Caco-2 (cell line): ENCODE results near the gene FLAD1. TPM values are rescaled to one million over a fixed set of nuclear protein-coding genes. Genes with fewer than 3 reads are reported as not detected.

ENCODE experiments used
- BruUV-seq: library from RNA; stranded (reverse); fragments of 400-500 nt; replicated peaks from 2 replicates; lab custom pipeline; 2021; lab: Mats Ljungman, UMichigan
- CTCF ChIA-PET: fragments of 300-600 bp; sonication (Branson Sonifier 250); formaldehyde crosslinking; loops from one replicate; lab custom pipeline; 2022; ENCODE audit warnings: antibody characterized with exemption; lab: Charles Lee
- POLR2A ChIA-PET: fragments of 300-600 bp; sonication (Branson Sonifier 250); formaldehyde crosslinking; loops from one replicate; lab custom pipeline; 2022; ENCODE audit warnings: antibody characterized with exemption; lab: Charles Lee
- DNase-seq, 2 experiments: peaks; one replicate each; pipeline versions ENCODE4 v3.0.0 to v3.0.0-alpha.2; 2020 to 2022
- H3K27me3 ChIP-seq: replicated peaks from 2 replicates; pipeline ENCODE4 v1.6.0; 2011; ENCODE audit warnings: low read length; ENCODE audit not compliant: control insufficient read depth, insufficient read depth
- H3K36me3 ChIP-seq: 2 replicates; pipeline ENCODE4 v1.5.1; 2011; ENCODE audit warnings: low read length; ENCODE audit not compliant: control insufficient read depth, insufficient read depth
- H3K4me1 ChIP-seq: fragments of 250-450 bp; sonication (Bioruptor Pico); 2 replicates; pipeline ENCODE4 v1.5.1; 2020; ENCODE audit warnings: mild to moderate bottlenecking
- H3K4me3 ChIP-seq: 2 replicates; pipeline ENCODE4 v1.5.1; 2011; ENCODE audit warnings: low read depth, mild to moderate bottlenecking, control low read depth, low read length
- H3K9me3 ChIP-seq: fragments of 250-450 bp; sonication (Bioruptor Pico); 2 replicates; pipeline ENCODE4 v1.5.1; 2020; ENCODE audit warnings: mild to moderate bottlenecking, moderate library complexity
- H3K27ac Mint-ChIP-seq: one replicate; pipeline ENCODE4 v1.8.0; 2022; ENCODE audit warnings: mixed read lengths; ENCODE audit not compliant: unreplicated experiment
- H3K27me3 Mint-ChIP-seq: one replicate; pipeline ENCODE4 v1.8.0; 2022; ENCODE audit warnings: mixed read lengths; ENCODE audit not compliant: insufficient read depth, unreplicated experiment
- H3K36me3 Mint-ChIP-seq: one replicate; pipeline ENCODE4 v1.8.0; 2022; ENCODE audit warnings: mild to moderate bottlenecking, mixed read lengths; ENCODE audit not compliant: insufficient read depth, unreplicated experiment
- H3K4me1 Mint-ChIP-seq: one replicate; pipeline ENCODE4 v1.8.0; 2022; ENCODE audit warnings: low read depth, mixed read lengths; ENCODE audit not compliant: unreplicated experiment
- H3K4me3 Mint-ChIP-seq: one replicate; pipeline ENCODE4 v1.8.0; 2022; ENCODE audit warnings: mild to moderate bottlenecking, moderate library complexity, mixed read lengths; ENCODE audit not compliant: unreplicated experiment
- H3K9me3 Mint-ChIP-seq: one replicate; pipeline ENCODE4 v1.8.0; 2022; ENCODE audit warnings: mixed read lengths; ENCODE audit not compliant: unreplicated experiment
- CTCF ChIP-seq, 2 experiments: fragments of 200-600 bp in 1 of 2; IDR thresholded peaks; 1 replicate in 1 of 2; 2 replicates in 1 of 2; pipeline versions ENCODE4 v1.5.1 to v1.8.0; 2011 to 2022; ENCODE audit warnings: antibody characterized with exemption in 1 of 2, control low read depth in 1 of 2, inconsistent platforms in 1 of 2, low read depth in 1 of 2, low read length in 1 of 2, mild to moderate bottlenecking in 1 of 2, moderate library complexity in 1 of 2; ENCODE audit not compliant: insufficient read depth in 1 of 2, severe bottlenecking in 1 of 2, unreplicated experiment in 1 of 2
- intact Hi-C: fragments of 100-400 bp; cut with micrococcal nuclease; formaldehyde crosslinking; loops from one replicate; pipeline ENCODE4 v1.10.0; 2022; ENCODE audit not compliant: unreplicated experiment
- total RNA-seq: library from RNA; stranded (reverse); gene quantifications from 2 replicates; pipeline ENCODE4 v1.2.3, GENCODE V29; 2022

The FLAD1 gene
- total RNA-seq, 1 experiment from 2014 or later: 51.3 TPM

GRCh38 chr1:155014709-155015508 lies 31.8 kb downstream of the FLAD1 start:
- POLR2A ChIA-PET: no interaction called here
- H3K9me3 Mint-ChIP-seq: no peaks in the 10 kb centered on the region
- intact Hi-C loops: no loop called here
- H3K4me3 ChIP-seq: no peak overlapping the region
- CTCF ChIA-PET: interaction anchor here (0.9 kb wide), 1 partner anchor 13 kb away, joined by 3 read pairs; no protein-coding TSS in a partner anchor
- H3K27ac Mint-ChIP-seq: no peak overlapping the region
- BruUV-seq: no TSS peak
- H3K4me1 ChIP-seq: peaks cover 24% of the 10 kb centered on the region
- H3K36me3 ChIP-seq: peaks cover 1% of the 10 kb centered on the region
- DNase-seq: no peak
- no peaks in the 10 kb centered on the region for H3K27me3 ChIP-seq
- no peaks in the 10 kb centered on the region for H3K9me3 ChIP-seq
- H3K36me3 Mint-ChIP-seq: peaks cover 57% of the 10 kb centered on the region
- no peak for TF ChIP-seq CTCF (IDR thresholded peaks at IDR 0.05; ENCODE audit: insufficient read depth in 1 of 2, low read depth in 1 of 2, low read length in 1 of 2, severe bottlenecking in 1 of 2, unreplicated experiment in 1 of 2)
- no peak overlapping the region for H3K4me3 Mint-ChIP-seq
- peaks cover 27% of the 10 kb centered on the region for H3K4me1 Mint-ChIP-seq
- no peaks in the 10 kb centered on the region for H3K27me3 Mint-ChIP-seq

GRCh38 chr1:155015527-155016230 lies 32.5 kb downstream of the FLAD1 start:
- no peaks in the 10 kb centered on the region for H3K27me3 ChIP-seq
- H3K4me1 ChIP-seq: peaks cover 17% of the 10 kb centered on the region
- Mint-ChIP-seq H3K9me3 (no peaks in the 10 kb centered on the region), H3K4me1 (peaks cover 28% of the 10 kb centered on the region), H3K36me3 (peaks cover 59% of the 10 kb centered on the region), H3K4me3 (peak overlapping the region; percentile 7), H3K27ac (peak overlapping the region; percentile 62), H3K27me3 (no peaks in the 10 kb centered on the region)
- H3K36me3 ChIP-seq: peaks cover 1% of the 10 kb centered on the region
- no peak for TF ChIP-seq CTCF (IDR thresholded peaks at IDR 0.05; ENCODE audit: insufficient read depth in 1 of 2, low read depth in 1 of 2, low read length in 1 of 2, severe bottlenecking in 1 of 2, unreplicated experiment in 1 of 2)
- H3K4me3 ChIP-seq: no peak overlapping the region
- ChIA-PET POLR2A (no interaction called here), CTCF (interaction anchor here (0.5 to 2.4 kb wide), 4 partner anchors 14 to 273 kb away, joined by 3 to 43 read pairs (median 10); partner anchors contain the start of gene ADAM15)
- no TSS peak for BruUV-seq
- intact Hi-C loops: loop anchor here (2.0 kb wide), 1 partner anchor 35 kb away; the partner anchor contains the start of gene ADAM15
- H3K9me3 ChIP-seq: no peaks in the 10 kb centered on the region
- DNase-seq: no peak

GRCh38 chr1:155016231-155016831 lies 33.2 kb downstream of the FLAD1 start:
- Histone ChIP-seq H3K9me3 (no peaks in the 10 kb centered on the region), H3K4me1 (peaks cover 17% of the 10 kb centered on the region), H3K27me3 (no peaks in the 10 kb centered on the region), H3K36me3 (peaks cover 1% of the 10 kb centered on the region), H3K4me3 (no peak overlapping the region)
- ChIA-PET CTCF (interaction anchor here (0.5 to 2.4 kb wide), 14 partner anchors 10 to 272 kb away, joined by 3 to 43 read pairs (median 6); partner anchors contain the start of genes ADAM15, EFNA3, LENEP and PYGO2), POLR2A (interaction anchor here (0.7 to 1.5 kb wide), 4 partner anchors 17 to 178 kb away, joined by 3 to 5 read pairs (median 4); partner anchors contain the start of gene PMVK)
- DNase-seq: no peak
- no peak for TF ChIP-seq CTCF (IDR thresholded peaks at IDR 0.05; ENCODE audit: insufficient read depth in 1 of 2, low read depth in 1 of 2, low read length in 1 of 2, severe bottlenecking in 1 of 2, unreplicated experiment in 1 of 2)
- intact Hi-C loops: loop anchor here (2.0 kb wide), 1 partner anchor 34 kb away; the partner anchor contains the start of gene ADAM15
- BruUV-seq: no TSS peak
- Mint-ChIP-seq H3K27me3 (no peaks in the 10 kb centered on the region), H3K4me1 (peaks cover 29% of the 10 kb centered on the region), H3K4me3 (peak overlapping the region; percentile 56), H3K9me3 (no peaks in the 10 kb centered on the region), H3K27ac (peak overlapping the region; percentile 76), H3K36me3 (peaks cover 66% of the 10 kb centered on the region)
